Smooth muscle cell (in vitro differentiated cells): ENCODE data around the gene ENGASE. TPM values are rescaled to one million over a fixed set of nuclear protein-coding genes. Genes with fewer than 3 reads are reported as not detected.

Experiments
- DNase-seq: peaks from one replicate; lab custom pipeline; 2025; ENCODE audit not compliant: unreplicated experiment; lab: John Stamatoyannopoulos, UW
- H2AFZ ChIP-seq: fragments of 200-600 bp; sonication (generic); 2 replicates; pipeline ENCODE4 v1.6.0; 2016; ENCODE audit warnings: antibody characterized with exemption, low read depth, mild to moderate bottlenecking
- H3F3A ChIP-seq: fragments of 200-600 bp; sonication (generic); 2 replicates; pipeline ENCODE4 v1.6.0; 2017; ENCODE audit warnings: antibody characterized with exemption, low read depth
- H3K27ac ChIP-seq: fragments of 200-600 bp; sonication (generic); 2 replicates; pipeline ENCODE4 v1.5.1; 2016; ENCODE audit warnings: low read depth, mild to moderate bottlenecking
- H3K27me3 ChIP-seq: fragments of 200-600 bp; sonication (generic); 2 replicates; pipeline ENCODE4 v1.6.1; 2016; ENCODE audit warnings: low read depth, mild to moderate bottlenecking
- H3K36me3 ChIP-seq: fragments of 200-600 bp; sonication (generic); 2 replicates; pipeline ENCODE4 v1.5.1; 2016; ENCODE audit warnings: low read depth
- H3K4me1 ChIP-seq: fragments of 200-600 bp; sonication (generic); 2 replicates; pipeline ENCODE4 v1.5.1; 2016; ENCODE audit warnings: low read depth
- H3K4me2 ChIP-seq: fragments of 200-600 bp; sonication (generic); 2 replicates; pipeline ENCODE4 v1.6.0; 2016; ENCODE audit warnings: mild to moderate bottlenecking
- H3K4me3 ChIP-seq: fragments of 200-600 bp; sonication (generic); 2 replicates; pipeline ENCODE4 v1.5.1; 2016; ENCODE audit warnings: mild to moderate bottlenecking
- H3K79me2 ChIP-seq: fragments of 200-600 bp; sonication (generic); 2 replicates; pipeline ENCODE4 v1.6.0; 2016; ENCODE audit warnings: low read depth, mild to moderate bottlenecking
- H3K9ac ChIP-seq: fragments of 200-600 bp; sonication (generic); 2 replicates; pipeline ENCODE4 v1.6.0; 2016; ENCODE audit warnings: low read depth
- H3K9me3 ChIP-seq: fragments of 200-600 bp; sonication (generic); replicated peaks from 2 replicates; pipeline ENCODE4 v1.5.1; 2016; ENCODE audit warnings: low read depth
- H4K20me1 ChIP-seq: fragments of 200-600 bp; sonication (generic); 2 replicates; pipeline ENCODE4 v1.6.0; 2016; ENCODE audit warnings: low read depth
- CTCF ChIP-seq: fragments of 200-600 bp; sonication (generic); IDR thresholded peaks from 2 replicates; pipeline ENCODE4 v1.5.1; 2017; ENCODE audit warnings: borderline replicate concordance, mild to moderate bottlenecking, antibody characterized with exemption; ENCODE audit not compliant: insufficient read depth, poor library complexity, severe bottlenecking
- WGBS: methylation state at CpG from one replicate; pipeline ENCODE4 v1.1.7; 2016; ENCODE audit warnings: low lambda C conversion rate; 5-methylcytosine and 5-hydroxymethylcytosine counted together
- polyA plus RNA-seq: library from polyadenylated mRNA; unstranded; fragments of >200 nt; fragmentation: Nextera tagmentation; extraction: Ambion mirVana; gene quantifications from 2 replicates; pipeline ENCODE4 v1.2.1, GENCODE V29; 2016
- total RNA-seq: library from RNA; depleted of rRNA; stranded (reverse); fragments of >200 nt; gene quantifications from 2 replicates; pipeline ENCODE4 v1.2.3, GENCODE V29; 2014

The ENGASE gene
- total and polyA plus RNA-seq, 2 experiments from 2014 or later: 3.8 to 9.6 TPM

GRCh38 chr17:79050551-79050950 lies 24.1 kb upstream of the ENGASE start:
- Histone ChIP-seq H3K79me2 (no peaks in the 10 kb centered on the region), H3K9me3 (peaks cover 7% of the 10 kb centered on the region), H3K27ac (no peak overlapping the region), H4K20me1 (no peaks in the 10 kb centered on the region), H3K4me2 (no peak overlapping the region), H3K4me1 (peaks cover 6% of the 10 kb centered on the region), H2AFZ (no peak overlapping the region), H3K4me3 (no peak overlapping the region), H3K9ac (no peak overlapping the region), H3F3A (no peaks in the 10 kb centered on the region), H3K27me3 (no peaks in the 10 kb centered on the region), H3K36me3 (no peaks in the 10 kb centered on the region)
- no peak for TF ChIP-seq CTCF
- 85% methylated on average over 6 of the region's 6 CpGs for whole genome bisulfite sequencing
- DNase-seq: no peak

GRCh38 chr17:79051306-79051705 lies 23.3 kb upstream of the ENGASE start:
- Histone ChIP-seq H3K27me3 (no peaks in the 10 kb centered on the region), H3K4me2 (no peak overlapping the region), H3K9ac (no peak overlapping the region), H3K4me3 (no peak overlapping the region), H3F3A (no peaks in the 10 kb centered on the region), H3K9me3 (peaks cover 7% of the 10 kb centered on the region), H3K79me2 (no peaks in the 10 kb centered on the region), H3K36me3 (no peaks in the 10 kb centered on the region), H3K4me1 (peaks cover 6% of the 10 kb centered on the region), H2AFZ (no peak overlapping the region), H3K27ac (no peak overlapping the region), H4K20me1 (no peaks in the 10 kb centered on the region)
- no peak for DNase-seq
- 79% methylated on average over 6 of the region's 6 CpGs for WGBS
- no peak for TF ChIP-seq CTCF

- no peak overlapping the region for H3K9ac ChIP-seq
- TF ChIP-seq CTCF: no peak
- WGBS: 77% methylated on average over 1 of the region's 1 CpG
Observed at GRCh38 chr17:79052131-79052530, 22.5 kb upstream of the ENGASE start.

GRCh38 chr17:79053251-79053925 lies 21.2 kb upstream of the ENGASE start:
- Histone ChIP-seq H3K4me1 (peaks cover 5% of the 10 kb centered on the region), H4K20me1 (no peaks in the 10 kb centered on the region), H3K27me3 (no peaks in the 10 kb centered on the region), H3K79me2 (no peaks in the 10 kb centered on the region), H3K9me3 (peaks cover 7% of the 10 kb centered on the region), H3K4me2 (no peak overlapping the region), H2AFZ (no peak overlapping the region), H3F3A (no peaks in the 10 kb centered on the region), H3K9ac (no peak overlapping the region), H3K27ac (no peak overlapping the region), H3K4me3 (no peak overlapping the region), H3K36me3 (no peaks in the 10 kb centered on the region)
- no peak for DNase-seq
- no peak for TF ChIP-seq CTCF
- WGBS: 86% methylated on average over 2 of the region's 2 CpGs

More at GRCh38 chr17:79052131-79052530, 22.5 kb upstream of the ENGASE start:
- no peak overlapping the region for H3K27ac ChIP-seq
- no peaks in the 10 kb centered on the region for H3K27me3 ChIP-seq
- no peaks in the 10 kb centered on the region for H4K20me1 ChIP-seq
- no peaks in the 10 kb centered on the region for H3K79me2 ChIP-seq
- DNase-seq: no peak
- peaks cover 6% of the 10 kb centered on the region for H3K4me1 ChIP-seq
- H3F3A ChIP-seq: no peaks in the 10 kb centered on the region
- no peaks in the 10 kb centered on the region for H3K36me3 ChIP-seq
- peaks cover 7% of the 10 kb centered on the region for H3K9me3 ChIP-seq
- H2AFZ ChIP-seq: no peak overlapping the region
- H3K4me2 ChIP-seq: no peak overlapping the region
- H3K4me3 ChIP-seq: no peak overlapping the region
